Activated B cell treated with CpG ODN at 0.5 μM for 24 hours (primary cell): ENCODE measurements around the gene TGM2. TPM values are rescaled to one million over a fixed set of nuclear protein-coding genes. Genes with fewer than 3 reads are reported as not detected.

ENCODE experiments used
- ATAC-seq: fragments of 200-7000 bp; cut with Tn5 transposase; one replicate; pipeline ENCODE4 v1.10.0; 2021; ENCODE audit warnings: low read depth, mild to moderate bottlenecking, moderate library complexity
- CTCF ChIA-PET: fragments of 350-600 bp; sonication (Branson Sonifier 250); formaldehyde crosslinking; loops from one replicate; lab custom pipeline; 2021; ENCODE audit warnings: antibody characterized with exemption; lab: Charles Lee
- POLR2A ChIA-PET: fragments of 350-600 bp; sonication (Branson Sonifier 250); formaldehyde crosslinking; loops from one replicate; lab custom pipeline; 2021; ENCODE audit warnings: antibody characterized with exemption; lab: Charles Lee
- DNase-seq: peaks from one replicate; pipeline ENCODE4 v3.0.0; 2022
- H3K27ac Mint-ChIP-seq: one replicate; pipeline ENCODE4 v1.8.0; 2020; ENCODE audit warnings: mixed read lengths
- H3K27me3 Mint-ChIP-seq: one replicate; pipeline ENCODE4 v1.8.0; 2021; ENCODE audit warnings: mixed read lengths
- H3K36me3 Mint-ChIP-seq: one replicate; pipeline ENCODE4 v1.8.0; 2021; ENCODE audit warnings: low read depth, mixed read lengths
- H3K4me1 Mint-ChIP-seq: one replicate; pipeline ENCODE4 v1.8.0; 2021; ENCODE audit warnings: mixed read lengths
- H3K4me3 Mint-ChIP-seq: one replicate; pipeline ENCODE4 v1.8.0; 2020; ENCODE audit warnings: mild to moderate bottlenecking, mixed read lengths
- H3K9me3 Mint-ChIP-seq: one replicate; pipeline ENCODE4 v1.8.0; 2020; ENCODE audit warnings: mixed read lengths
- CTCF ChIP-seq: fragments of 200-600 bp; IDR thresholded peaks from one replicate; pipeline ENCODE4 v1.8.0; 2022; ENCODE audit warnings: antibody characterized with exemption, mild to moderate bottlenecking
- intact Hi-C: fragments of 100-400 bp; cut with micrococcal nuclease; formaldehyde crosslinking; loops from one replicate; pipeline ENCODE4 v1.15.1; 2024
- total RNA-seq: library from RNA; stranded (reverse); gene quantifications from 2 replicates; pipeline ENCODE4 v1.2.3, GENCODE V29; 2022

The TGM2 gene
- total RNA-seq, 1 donor from 2014 or later = 22.9 TPM

- no peak for DNase-seq
- peaks cover 22% of the 10 kb centered on the region for H3K4me1 Mint-ChIP-seq
- ChIA-PET CTCF (no interaction called here), POLR2A (no interaction called here)
- no peaks in the 10 kb centered on the region for H3K36me3 Mint-ChIP-seq
- H3K27me3 Mint-ChIP-seq = peaks cover 8% of the 10 kb centered on the region
- H3K27ac Mint-ChIP-seq = no peak overlapping the region
- no peaks in the 10 kb centered on the region for H3K9me3 Mint-ChIP-seq
- intact Hi-C loops = no loop called here
- H3K4me3 Mint-ChIP-seq = no peak overlapping the region
- ATAC-seq = no peak
- no peak for TF ChIP-seq CTCF
Measured at GRCh38 chr20:38193586-38194105, 28.6 kb upstream of the TGM2 start.

GRCh38 chr20:38192323-38192885 is 27.3 kb upstream of the TGM2 start:
- H3K9me3 Mint-ChIP-seq = no peaks in the 10 kb centered on the region
- ATAC-seq = no peak
- no peak for TF ChIP-seq CTCF
- H3K27me3 Mint-ChIP-seq = peaks cover 8% of the 10 kb centered on the region
- H3K4me3 Mint-ChIP-seq = no peak overlapping the region
- CTCF ChIA-PET = interaction anchor here (0.6 to 0.9 kb wide), 2 partner anchors 29 to 135 kb away, joined by 3 to 4 read pairs; no protein-coding TSS in a partner anchor
- H3K4me1 Mint-ChIP-seq = peaks cover 16% of the 10 kb centered on the region
- intact Hi-C loops = no loop called here
- POLR2A ChIA-PET = no interaction called here
- H3K27ac Mint-ChIP-seq = no peak overlapping the region
- no peak for DNase-seq
- H3K36me3 Mint-ChIP-seq = no peaks in the 10 kb centered on the region

- DNase-seq = no peak
- CTCF ChIA-PET = interaction anchor here (0.9 kb wide), 1 partner anchor 134 kb away, joined by 4 read pairs; no protein-coding TSS in a partner anchor
- H3K36me3 Mint-ChIP-seq = no peaks in the 10 kb centered on the region
- ATAC-seq = no peak
- peaks cover 8% of the 10 kb centered on the region for H3K27me3 Mint-ChIP-seq
- no peaks in the 10 kb centered on the region for H3K9me3 Mint-ChIP-seq
- POLR2A ChIA-PET = no interaction called here
- H3K27ac Mint-ChIP-seq = no peak overlapping the region
- intact Hi-C loops = no loop called here
- H3K4me3 Mint-ChIP-seq = no peak overlapping the region
- H3K4me1 Mint-ChIP-seq = peaks cover 8% of the 10 kb centered on the region
- no peak for TF ChIP-seq CTCF
Measured at GRCh38 chr20:38191654-38192053, 26.6 kb upstream of the TGM2 start.

GRCh38 chr20:38190936-38191371 is 25.9 kb upstream of the TGM2 start:
- DNase-seq (no peak), ATAC-seq (no peak)
- Mint-ChIP-seq H3K9me3 (no peaks in the 10 kb centered on the region), H3K4me1 (peaks cover 2% of the 10 kb centered on the region), H3K36me3 (no peaks in the 10 kb centered on the region), H3K27ac (no peak overlapping the region), H3K4me3 (no peak overlapping the region), H3K27me3 (peaks cover 8% of the 10 kb centered on the region)
- intact Hi-C loops = no loop called here
- CTCF ChIA-PET = no interaction called here
- TF ChIP-seq CTCF = no peak
- POLR2A ChIA-PET = no interaction called here

GRCh38 chr20:38190166-38190565 is 25.1 kb upstream of the TGM2 start:
- ATAC-seq = no peak
- no peak overlapping the region for H3K4me3 Mint-ChIP-seq
- no peak overlapping the region for H3K27ac Mint-ChIP-seq
- POLR2A ChIA-PET = no interaction called here
- intact Hi-C loops = no loop called here
- no peak for DNase-seq
- TF ChIP-seq CTCF = no peak
- H3K4me1 Mint-ChIP-seq = no peaks in the 10 kb centered on the region
- CTCF ChIA-PET = no interaction called here
- no peaks in the 10 kb centered on the region for H3K36me3 Mint-ChIP-seq
- peaks cover 3% of the 10 kb centered on the region for H3K27me3 Mint-ChIP-seq
- H3K9me3 Mint-ChIP-seq = no peaks in the 10 kb centered on the region
